ENCODE measurements around the gene SHH.
"Not testable (repeated sequence)": the region's sequence is repeated elsewhere in the genome, so short reads cannot be mapped to it uniquely, and the experiment has no call there.

Gene SHH

DNA sequence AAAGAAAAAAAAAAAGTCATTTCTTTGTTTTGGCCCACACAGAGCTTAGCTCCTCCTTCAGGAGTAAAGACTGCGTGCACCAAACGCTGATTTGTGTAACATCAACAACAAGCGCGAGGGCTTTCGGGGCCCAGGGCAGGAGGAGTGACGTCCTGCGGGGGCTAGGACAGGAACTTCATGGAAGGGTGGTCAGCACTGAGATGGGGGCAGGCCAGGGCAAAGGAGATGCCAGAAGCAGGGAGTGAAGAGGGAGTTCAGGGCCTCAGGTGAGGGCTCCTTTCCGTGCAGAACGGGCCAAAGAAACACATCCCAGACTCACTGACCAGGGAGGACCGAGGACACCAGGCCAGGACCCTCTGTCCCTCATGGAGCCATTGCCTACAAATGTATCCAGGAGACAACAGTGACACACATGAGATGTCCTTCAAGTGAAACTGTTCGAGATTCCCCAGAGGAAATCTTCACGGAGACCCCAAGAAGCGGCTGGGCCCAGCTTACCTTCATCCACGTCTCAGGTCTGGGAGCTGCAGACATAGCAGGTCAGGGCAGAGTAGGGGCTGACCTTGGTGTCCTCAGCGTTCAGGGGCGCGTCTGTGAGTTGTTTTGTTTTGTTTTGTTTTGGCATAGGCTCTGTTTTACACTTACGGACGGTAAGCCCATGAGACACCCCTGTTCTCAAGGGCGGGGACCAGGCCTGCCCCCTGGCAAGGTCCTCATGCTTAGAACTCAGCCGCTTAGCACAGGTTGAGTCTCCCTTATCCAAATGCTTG, 30.4 kb upstream of the SHH start:
- DNase-seq, result no peak

- DNase-seq, result no peak
These were observed 28.6 kb upstream of the SHH start for GRCh38 chr7:155840909-155841308.

GRCh38 chr7:155840262-155840885, 28.1 kb upstream of the SHH start:
- no peak for DNase-seq

- no peak for DNase-seq
These were observed 27.2 kb upstream of the SHH start for GRCh38 chr7:155839461-155839860.

- DNase-seq, result not testable (repeated sequence)
These were observed 26.0 kb upstream of the SHH start for GRCh38 chr7:155838312-155838711.

- DNase-seq, result no peak
These were observed 24.8 kb upstream of the SHH start for GRCh38 chr7:155837126-155837479.

- no peak for DNase-seq
These were observed 24.2 kb upstream of the SHH start for GRCh38 chr7:155836216-155837125.

DNA sequence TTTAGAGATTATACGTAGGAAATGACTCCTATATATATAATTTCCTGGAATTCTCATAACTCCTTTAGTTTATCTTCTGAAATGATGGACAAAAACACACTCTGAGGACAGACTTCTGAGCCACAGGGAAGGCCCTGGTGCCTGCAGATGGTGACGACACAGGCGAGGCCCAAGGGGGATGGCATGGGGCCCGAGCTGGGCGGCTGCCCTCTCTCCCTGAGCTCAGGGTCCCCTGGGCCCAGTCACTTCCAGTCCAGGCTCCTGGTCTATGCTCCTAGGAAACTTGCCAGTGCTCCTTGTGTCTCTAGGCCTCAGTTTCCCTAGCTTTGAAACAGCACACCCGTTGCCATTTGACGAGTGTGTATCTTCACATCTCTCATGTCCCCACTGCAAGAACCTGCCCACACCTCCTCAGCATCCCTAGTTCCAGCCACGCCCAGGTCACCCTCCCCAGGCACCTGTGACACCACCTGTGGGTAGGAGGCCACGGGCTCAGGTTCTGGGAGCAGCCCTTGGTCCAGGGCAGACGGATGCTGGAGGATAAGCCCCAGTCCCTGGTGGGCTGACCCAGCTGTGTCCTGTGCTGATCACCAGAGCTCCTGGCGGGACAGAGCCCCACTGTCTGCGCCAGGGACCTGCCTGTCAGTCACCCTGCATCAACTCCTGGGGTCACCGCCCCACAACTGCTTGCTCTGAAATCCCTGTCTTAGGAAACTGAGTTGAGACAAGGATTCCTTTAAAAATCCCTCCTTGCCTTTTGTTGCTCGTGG, 23.4 kb upstream of the SHH start:
- DNase-seq, result no peak

DNA sequence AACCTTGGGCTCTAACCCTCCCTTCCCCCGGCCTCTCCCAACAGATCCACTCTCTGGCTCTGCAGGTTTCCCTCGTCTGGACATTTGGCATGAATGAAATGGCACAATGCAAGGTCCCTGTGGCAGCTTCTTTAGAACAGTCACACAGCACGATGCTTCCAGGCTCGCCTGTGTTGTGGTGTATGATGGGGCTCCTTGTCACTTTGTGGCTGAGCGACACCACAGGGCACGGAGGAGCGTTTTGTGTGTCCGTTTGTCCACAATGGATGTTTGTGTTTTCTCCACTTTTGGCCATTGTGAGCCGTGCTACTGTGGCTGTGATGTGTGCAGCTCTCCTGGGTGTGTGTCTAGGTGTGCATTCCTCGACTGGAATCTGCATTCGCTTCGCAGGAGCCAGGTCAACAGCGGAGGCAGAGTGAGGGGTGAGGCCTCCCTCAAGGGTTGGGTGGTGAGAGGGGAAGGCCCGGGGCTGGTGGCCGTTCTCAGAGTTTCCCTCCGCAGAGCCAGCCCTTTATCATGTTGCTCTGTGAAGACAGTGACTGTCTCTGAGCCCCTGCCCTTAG, 22.3 kb upstream of the SHH start:
- DNase-seq, result no peak

- DNase-seq, result no peak
These were observed 21.4 kb upstream of the SHH start for GRCh38 chr7:155833651-155834050.

DNA sequence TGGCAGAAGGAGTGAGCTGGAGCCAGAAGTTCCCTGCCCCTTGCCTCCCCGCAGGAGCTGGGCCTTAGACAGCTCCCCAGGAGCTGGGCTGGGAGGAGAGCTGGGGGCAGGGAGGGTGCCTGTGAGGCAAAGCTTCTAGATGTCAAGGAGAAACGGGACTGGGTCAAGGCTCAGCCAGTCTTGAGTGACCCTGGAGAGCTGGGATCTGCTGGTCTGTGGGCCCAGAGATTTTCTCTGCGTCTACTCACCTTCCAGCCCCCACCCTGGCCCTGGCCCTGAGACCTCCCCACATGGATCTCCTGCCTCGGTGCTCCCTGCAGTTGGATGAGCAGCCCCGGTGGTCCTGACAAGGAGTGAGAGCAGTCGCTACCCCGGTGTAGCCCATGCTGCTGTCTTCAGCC, 20.3 kb upstream of the SHH start:
- no peak for DNase-seq

DNA sequence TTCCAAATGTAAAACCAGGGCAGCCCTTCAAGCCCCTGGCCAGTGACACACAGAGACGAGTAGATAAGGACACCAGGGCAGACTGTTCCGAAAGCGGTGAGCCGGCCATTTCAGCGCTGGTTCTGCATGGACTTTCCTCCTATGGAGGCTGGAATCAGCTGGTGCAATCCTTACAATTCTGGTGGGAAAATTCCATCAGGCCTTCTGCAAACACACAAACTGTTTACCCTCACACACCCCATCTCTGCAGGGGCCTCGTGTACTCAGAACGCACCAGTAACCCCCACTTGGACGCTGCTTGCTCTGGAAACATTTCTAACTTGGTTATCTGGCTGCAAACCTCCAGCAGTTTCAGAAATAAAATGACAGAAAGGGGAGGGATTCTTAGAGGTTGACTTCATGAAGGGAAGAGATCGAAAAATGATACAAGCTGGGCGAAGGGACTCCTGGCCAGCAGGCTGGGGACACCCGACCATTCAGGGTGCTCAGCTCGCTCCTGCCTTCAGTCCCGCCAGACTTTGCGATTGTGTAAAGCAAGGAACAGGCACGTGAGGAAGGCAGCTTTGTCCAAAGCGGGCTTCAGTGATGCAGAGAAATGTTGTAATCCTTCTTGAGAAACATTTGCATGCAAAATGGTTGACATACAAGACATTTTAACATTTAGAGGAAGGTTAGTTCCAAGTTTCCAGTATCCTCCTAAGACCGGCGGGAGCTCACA, 19.7 kb upstream of the SHH start:
- DNase-seq, result no peak

GRCh38 chr7:155830961-155831806, 18.9 kb upstream of the SHH start:
- DNase-seq, result no peak

DNA sequence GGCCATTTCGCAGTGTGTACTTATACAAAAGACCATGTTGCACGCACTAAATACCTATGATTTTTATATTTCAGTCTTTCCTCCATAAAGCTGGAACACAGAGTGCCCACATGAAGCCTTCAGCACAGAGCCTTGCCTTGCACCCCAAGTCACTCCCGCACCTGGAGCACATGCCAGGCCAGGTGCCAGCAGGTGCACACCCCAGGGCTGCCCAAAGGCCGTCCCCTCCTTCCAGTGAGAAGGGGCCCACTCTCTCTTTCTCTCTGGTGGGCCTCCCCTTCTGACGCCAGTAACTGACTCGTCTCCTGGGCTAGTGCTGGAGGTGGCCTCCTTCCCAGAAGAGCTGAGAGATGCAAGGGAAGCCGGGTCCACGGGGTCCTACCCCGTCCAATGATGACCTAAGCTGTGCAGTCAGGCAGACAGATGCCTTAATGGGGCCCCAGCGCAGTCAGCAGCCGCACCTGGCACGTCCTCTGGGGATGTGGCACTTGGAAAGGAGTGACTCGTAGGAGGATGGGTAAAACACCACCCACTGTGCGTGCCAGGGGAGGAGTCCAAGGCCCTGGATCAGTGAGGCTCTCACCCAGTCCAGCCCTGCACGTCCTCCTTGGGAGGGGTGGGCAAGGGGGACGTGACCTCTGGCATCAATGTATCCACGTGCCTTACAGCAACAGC, 17.7 kb upstream of the SHH start:
- DNase-seq, result no peak

- no peak for DNase-seq
These were observed 13.1 kb upstream of the SHH start for GRCh38 chr7:155825336-155825735.

GRCh38 chr7:155824227-155824886, 12.1 kb upstream of the SHH start:
- no peak for DNase-seq

DNA sequence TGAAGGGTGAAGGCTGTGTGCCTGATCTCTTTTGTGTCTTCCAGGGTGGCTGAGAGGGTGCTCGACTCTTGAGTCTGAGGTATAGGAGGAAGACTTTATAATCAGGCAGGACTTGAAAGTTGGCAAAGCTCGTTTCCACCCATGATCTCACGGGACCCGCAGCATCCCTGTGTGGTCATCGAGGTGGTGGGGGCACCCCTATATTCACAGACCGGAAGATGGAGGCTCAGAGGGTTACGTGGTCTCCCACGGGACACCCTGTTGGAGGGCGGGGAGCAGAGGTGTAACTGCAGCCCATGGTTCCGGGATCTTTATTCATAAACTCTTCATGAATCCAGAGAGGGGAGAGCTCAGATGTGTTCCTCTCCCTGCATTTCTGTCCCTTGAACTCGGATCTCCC, 9.6 kb upstream of the SHH start:
- no peak for DNase-seq

DNA sequence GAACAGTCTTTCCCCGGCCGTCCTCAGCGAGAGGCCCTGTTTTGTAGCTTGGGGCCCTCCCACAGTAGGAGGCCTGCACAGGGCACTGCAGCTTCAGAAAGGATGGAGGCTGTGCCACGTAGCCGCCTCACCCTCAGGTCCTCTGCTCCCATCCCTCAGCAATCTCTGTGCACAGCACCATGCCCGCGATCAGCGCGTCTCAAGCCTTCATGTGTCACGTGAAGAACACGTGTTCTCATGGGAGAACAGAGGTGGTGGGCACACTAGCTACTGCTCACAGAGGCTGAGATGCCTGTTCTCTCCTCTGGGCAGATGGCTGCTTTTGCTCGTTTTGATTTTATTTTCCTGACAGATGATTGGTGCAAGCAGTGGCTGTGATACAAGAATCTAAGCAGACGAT, 8.5 kb upstream of the SHH start:
- no peak for DNase-seq

- DNase-seq, result no peak
These were observed 8.0 kb upstream of the SHH start for GRCh38 chr7:155820246-155820645.

GRCh38 chr7:155819186-155819585, 6.9 kb upstream of the SHH start:
- no peak for DNase-seq

All from fibroblast of skin of right biceps (primary cell).